Left ventricle myocardium inferior (tissue), 1 donor: ENCODE results near the gene ARFIP1. TPM values are rescaled to one million over a fixed set of nuclear protein-coding genes. Genes with fewer than 3 reads are reported as not detected.
"Not testable (repeated sequence)": the region's sequence is repeated elsewhere in the genome, so short reads cannot be mapped to it uniquely, and the experiment has no call there.

Experiments used
- DNase-seq: peaks from one replicate; pipeline ENCODE4 v3.0.0-alpha.2; 2020
- H3K27ac ChIP-seq: fragments of 200-600 bp; replicated peaks from 2 replicates; pipeline ENCODE4 v1.8.0; 2021
- H3K27me3 ChIP-seq: fragments of 200-600 bp; 2 replicates; pipeline ENCODE4 v1.8.0; 2021; ENCODE audit warnings: low read depth
- H3K36me3 ChIP-seq: fragments of 200-600 bp; 2 replicates; pipeline ENCODE4 v1.8.0; 2021
- H3K4me1 ChIP-seq: fragments of 200-600 bp; 2 replicates; pipeline ENCODE4 v1.8.0; 2021
- H3K4me3 ChIP-seq: fragments of 200-600 bp; 2 replicates; pipeline ENCODE4 v1.8.0; 2021; ENCODE audit warnings: mild to moderate bottlenecking, moderate library complexity
- H3K9me3 ChIP-seq: fragments of 200-600 bp; replicated peaks from 2 replicates; pipeline ENCODE4 v1.8.0; 2021
- CTCF ChIP-seq: fragments of 200-600 bp; IDR thresholded peaks from 2 replicates; pipeline ENCODE4 v1.8.0; 2021; ENCODE audit warnings: antibody characterized with exemption, mild to moderate bottlenecking, borderline replicate concordance
- intact Hi-C: fragments of 100-400 bp; cut with micrococcal nuclease; formaldehyde crosslinking; loops from one replicate; pipeline ENCODE4 v1.11.0; 2022
- total RNA-seq: library from RNA; stranded (reverse); fragmentation: NEBNext Ultra II Directional; extraction: Animal tissue kit (Norgen Biotek cat#: 25700); gene quantifications from one replicate; pipeline ENCODE4 v1.2.1, GENCODE V29; 2021
- donor health status: DM: no; HTN: yes; CAD: no; lungs with severe emphysema.

ARFIP1 gene
- total RNA-seq, 1 donor from 2014 or later, result 13.2 TPM

DNA sequence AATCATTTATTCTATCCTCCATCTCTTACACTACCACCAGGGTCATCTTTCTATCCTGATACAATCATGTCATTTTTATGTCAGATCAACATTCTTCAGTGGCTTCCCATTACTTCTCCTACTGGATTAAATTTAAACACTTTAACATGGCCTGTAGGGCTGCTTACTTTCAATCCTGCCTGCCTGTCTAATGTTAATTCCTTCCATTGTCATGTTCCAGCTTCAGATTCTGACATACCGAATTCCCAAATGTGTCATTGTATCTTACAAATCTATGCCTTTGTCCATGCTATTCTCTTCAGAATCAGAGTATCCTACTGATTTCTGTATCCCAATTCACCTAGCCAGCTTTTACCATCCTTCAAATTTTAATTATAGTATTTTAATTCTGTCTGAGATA, 106.4 kb downstream of the ARFIP1 start:
- no peak for DNase-seq
- peaks cover 38% of the 10 kb centered on the region for H3K36me3 ChIP-seq
- intact Hi-C loops, result no loop called here
- H3K4me1 ChIP-seq, result no peaks in the 10 kb centered on the region
- no peaks in the 10 kb centered on the region for H3K9me3 ChIP-seq
- no peak for TF ChIP-seq CTCF
- no peak overlapping the region for H3K27ac ChIP-seq
- H3K27me3 ChIP-seq, result no peaks in the 10 kb centered on the region
- H3K4me3 ChIP-seq, result no peak overlapping the region

GRCh38 chr4:152887981-152888380, 108.2 kb downstream of the ARFIP1 start:
- TF ChIP-seq CTCF, result no peak
- H3K9me3 ChIP-seq, result no peaks in the 10 kb centered on the region
- no peak overlapping the region for H3K27ac ChIP-seq
- no peaks in the 10 kb centered on the region for H3K27me3 ChIP-seq
- peaks cover 47% of the 10 kb centered on the region for H3K36me3 ChIP-seq
- no peaks in the 10 kb centered on the region for H3K4me1 ChIP-seq
- H3K4me3 ChIP-seq, result no peak overlapping the region
- DNase-seq, result no peak
- intact Hi-C loops, result no loop called here

DNA sequence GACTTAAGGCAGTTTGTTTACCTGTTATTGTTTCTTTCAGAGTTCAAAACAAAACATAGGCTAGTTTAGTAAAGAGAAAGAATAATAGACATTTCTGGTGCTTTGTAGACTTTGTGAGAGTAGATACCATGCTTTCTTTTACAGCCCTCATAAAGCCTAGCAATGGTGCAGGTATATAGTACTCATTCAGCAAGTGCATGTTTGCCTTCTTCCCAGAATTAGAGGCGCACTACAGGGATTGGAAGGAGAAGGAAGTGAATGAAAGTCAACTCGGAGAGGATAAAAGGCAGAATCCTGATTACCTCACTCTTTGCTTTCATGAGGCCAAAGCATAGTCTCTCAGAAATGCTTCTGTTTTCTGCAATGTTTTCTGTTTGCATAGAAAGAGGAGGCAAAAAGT, 113.2 kb downstream of the ARFIP1 start:
- TF ChIP-seq CTCF, result no peak
- Histone ChIP-seq H3K4me1 (no peaks in the 10 kb centered on the region), H3K27me3 (no peaks in the 10 kb centered on the region), H3K4me3 (no peak overlapping the region), H3K36me3 (peaks cover 36% of the 10 kb centered on the region), H3K9me3 (no peaks in the 10 kb centered on the region), H3K27ac (no peak overlapping the region)
- DNase-seq, result no peak
- intact Hi-C loops, result no loop called here

- intact Hi-C loops, result no loop called here
- peaks cover 25% of the 10 kb centered on the region for H3K36me3 ChIP-seq
These were observed 114.9 kb downstream of the ARFIP1 start for GRCh38 chr4:152894673-152895072.

GRCh38 chr4:152896811-152897210, 117.1 kb downstream of the ARFIP1 start:
- TF ChIP-seq CTCF, result no peak
- Histone ChIP-seq H3K27me3 (no peaks in the 10 kb centered on the region), H3K4me1 (peaks cover 9% of the 10 kb centered on the region), H3K36me3 (peaks cover 15% of the 10 kb centered on the region), H3K27ac (no peak overlapping the region), H3K9me3 (no peaks in the 10 kb centered on the region), H3K4me3 (no peak overlapping the region)
- no peak for DNase-seq
- intact Hi-C loops, result no loop called here

More at GRCh38 chr4:152894673-152895072, 114.9 kb downstream of the ARFIP1 start:
- Histone ChIP-seq H3K9me3 (no peaks in the 10 kb centered on the region), H3K4me1 (no peaks in the 10 kb centered on the region), H3K4me3 (no peak overlapping the region), H3K27me3 (no peaks in the 10 kb centered on the region), H3K27ac (no peak overlapping the region)
- no peak for TF ChIP-seq CTCF
- no peak for DNase-seq

GRCh38 chr4:152898133-152898532, 118.4 kb downstream of the ARFIP1 start:
- H3K27me3 ChIP-seq, H3K4me1 ChIP-seq, H3K9me3 ChIP-seq, DNase-seq, H3K36me3 ChIP-seq, H3K27ac ChIP-seq, intact Hi-C loops, H3K4me3 ChIP-seq: not testable (repeated sequence)
